PFSK-1 (cell line): ENCODE measurements around the gene WBP1L.

Source experiments
- FOXP2 ChIP-seq: optimal IDR thresholded peaks from 2 replicates; pipeline ENCODE3; 2011; ENCODE audit warnings: borderline replicate concordance, control low read depth, inconsistent platforms; ENCODE audit not compliant: insufficient read depth; ENCODE audit errors: extremely low read length, extremely low read depth
- POLR2AphosphoS5 ChIP-seq: IDR thresholded peaks from 2 replicates; pipeline ENCODE4 v1.6.1; 2012; ENCODE audit warnings: low read depth, mild to moderate bottlenecking, control low read depth, low read length, moderate library complexity
- TAF1 ChIP-seq: IDR thresholded peaks from 2 replicates; pipeline ENCODE4 v1.6.1; 2012; ENCODE audit warnings: low read length, control low read depth, borderline replicate concordance; ENCODE audit not compliant: insufficient read depth
- TF ChIP-seq, protein P1 (sequence below), 2 experiments: IDR thresholded peaks; 2 replicates each; pipeline versions ENCODE4 v1.6.1 to v1.8.0; 2011 to 2012; ENCODE audit warnings: low read depth in 2 of 2, low read length in 2 of 2, control low read depth in 1 of 2, inconsistent platforms in 1 of 2, mild to moderate bottlenecking in 1 of 2, moderate library complexity in 1 of 2; ENCODE audit not compliant: insufficient read depth in 1 of 2

- TF ChIP-seq, protein P1, sequence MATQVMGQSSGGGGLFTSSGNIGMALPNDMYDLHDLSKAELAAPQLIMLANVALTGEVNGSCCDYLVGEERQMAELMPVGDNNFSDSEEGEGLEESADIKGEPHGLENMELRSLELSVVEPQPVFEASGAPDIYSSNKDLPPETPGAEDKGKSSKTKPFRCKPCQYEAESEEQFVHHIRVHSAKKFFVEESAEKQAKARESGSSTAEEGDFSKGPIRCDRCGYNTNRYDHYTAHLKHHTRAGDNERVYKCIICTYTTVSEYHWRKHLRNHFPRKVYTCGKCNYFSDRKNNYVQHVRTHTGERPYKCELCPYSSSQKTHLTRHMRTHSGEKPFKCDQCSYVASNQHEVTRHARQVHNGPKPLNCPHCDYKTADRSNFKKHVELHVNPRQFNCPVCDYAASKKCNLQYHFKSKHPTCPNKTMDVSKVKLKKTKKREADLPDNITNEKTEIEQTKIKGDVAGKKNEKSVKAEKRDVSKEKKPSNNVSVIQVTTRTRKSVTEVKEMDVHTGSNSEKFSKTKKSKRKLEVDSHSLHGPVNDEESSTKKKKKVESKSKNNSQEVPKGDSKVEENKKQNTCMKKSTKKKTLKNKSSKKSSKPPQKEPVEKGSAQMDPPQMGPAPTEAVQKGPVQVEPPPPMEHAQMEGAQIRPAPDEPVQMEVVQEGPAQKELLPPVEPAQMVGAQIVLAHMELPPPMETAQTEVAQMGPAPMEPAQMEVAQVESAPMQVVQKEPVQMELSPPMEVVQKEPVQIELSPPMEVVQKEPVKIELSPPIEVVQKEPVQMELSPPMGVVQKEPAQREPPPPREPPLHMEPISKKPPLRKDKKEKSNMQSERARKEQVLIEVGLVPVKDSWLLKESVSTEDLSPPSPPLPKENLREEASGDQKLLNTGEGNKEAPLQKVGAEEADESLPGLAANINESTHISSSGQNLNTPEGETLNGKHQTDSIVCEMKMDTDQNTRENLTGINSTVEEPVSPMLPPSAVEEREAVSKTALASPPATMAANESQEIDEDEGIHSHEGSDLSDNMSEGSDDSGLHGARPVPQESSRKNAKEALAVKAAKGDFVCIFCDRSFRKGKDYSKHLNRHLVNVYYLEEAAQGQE (IDR thresholded peaks at IDR 0.05; ENCODE audit: insufficient read depth in 1 of 2, low read depth in 2 of 2, low read length in 2 of 2) = no peak
- TF ChIP-seq TAF1 = no peak
- TF ChIP-seq POLR2AphosphoS5 = no peak
- TF ChIP-seq FOXP2 = no peak
Observed at GRCh38 chr10:102718220-102718619, 25.5 kb upstream of the WBP1L start.
